ENCODE results near the gene ADCY3. TPM values are rescaled to one million over a fixed set of nuclear protein-coding genes. Genes with fewer than 3 reads are reported as not detected.

ADCY3 gene
- polyA plus RNA-seq, 3 donors: 2.5 to 9.3 (median 3.5) TPM

GRCh38 chr2:24820175-24820513 lies 99.9 kb downstream of the ADCY3 start:
- Histone ChIP-seq H3K4me1 (ENCODE audit: control insufficient read depth in 1 of 2, insufficient read depth in 2 of 2, low read length in 2 of 2) (peaks cover 17 to 21% of the 10 kb centered on the region in 2 donors), H3K79me2 (ENCODE audit: insufficient read depth, low read length) (no peaks in the 10 kb centered on the region), H3K9me3 (replicated peaks in 1 of 2; ENCODE audit: control insufficient read depth in 1 of 2, insufficient read depth in 1 of 2, low read length in 2 of 2) (no peaks in the 10 kb centered on the region), H4K20me1 (ENCODE audit: insufficient read depth, low read length) (no peaks in the 10 kb centered on the region), H2AFZ (ENCODE audit: insufficient read depth, low read depth, low read length, poor library complexity, severe bottlenecking) (no peak overlapping the region), H3K27ac (ENCODE audit: low read depth in 1 of 2, low read length in 2 of 2) (no peak overlapping the region), H3K36me3 (replicated peaks in 1 of 2; ENCODE audit: control insufficient read depth in 1 of 2, insufficient read depth in 2 of 2, low read length in 2 of 2) (peaks cover 39 to 79% of the 10 kb centered on the region in 2 donors), H3K27me3 (ENCODE audit: control insufficient read depth in 2 of 2, insufficient read depth in 2 of 2, low read length in 2 of 2) (no peaks in the 10 kb centered on the region), H3K4me2 (replicated peaks; ENCODE audit: extremely low read depth, low read length, poor library complexity, severe bottlenecking) (no peak overlapping the region), H3K4me3 (replicated peaks in 1 of 3; ENCODE audit: low read depth in 2 of 3, low read length in 3 of 3) (no peak overlapping the region), H3K9ac (ENCODE audit: insufficient read depth, low read length, poor library complexity, severe bottlenecking) (no peak overlapping the region)
- intact Hi-C loops (cut with micrococcal nuclease): no loop called here
- Mint-ChIP-seq H3K36me3 (peaks cover 61 to 89% of the 10 kb centered on the region in 2 donors), H3K27ac (no peak overlapping the region), H3K4me3 (no peak overlapping the region), H3K27me3 (ENCODE audit: low read depth in 3 of 3) (no peaks in the 10 kb centered on the region), H3K9me3 (no peaks in the 10 kb centered on the region), H3K4me1 (peaks cover 23% of the 10 kb centered on the region)
- no peak for TF ChIP-seq CTCF (IDR thresholded peaks at IDR 0.05)
- DNase-seq: no peak
- WGBS (ENCODE audit: insufficient coverage): 100% methylated on average over 2 of the region's 7 CpGs

- peaks cover 39 to 85% of the 10 kb centered on the region in 2 donors for H3K36me3 ChIP-seq (replicated peaks in 1 of 2; ENCODE audit: control insufficient read depth in 1 of 2, insufficient read depth in 2 of 2, low read length in 2 of 2)
- Mint-ChIP-seq H3K27ac (peak overlapping the region in 2 of 7 donors; percentile 57 to 74), H3K27me3 (ENCODE audit: low read depth in 3 of 3) (no peaks in the 10 kb centered on the region), H3K9me3 (no peaks in the 10 kb centered on the region), H3K36me3 (peaks cover 64 to 89% of the 10 kb centered on the region in 2 donors), H3K4me3 (no peak overlapping the region), H3K4me1 (peaks cover 23% of the 10 kb centered on the region)
- no peaks in the 10 kb centered on the region for H3K27me3 ChIP-seq (ENCODE audit: control insufficient read depth in 2 of 2, insufficient read depth in 2 of 2, low read length in 2 of 2)
- no peak overlapping the region for H3K4me2 ChIP-seq (replicated peaks; ENCODE audit: extremely low read depth, low read length, poor library complexity, severe bottlenecking)
- no peak overlapping the region for H3K4me3 ChIP-seq (replicated peaks in 1 of 3; ENCODE audit: low read depth in 2 of 3, low read length in 3 of 3)
- H3K9ac ChIP-seq (ENCODE audit: insufficient read depth, low read length, poor library complexity, severe bottlenecking): no peak overlapping the region
- WGBS (ENCODE audit: insufficient coverage): 94% methylated on average over 8 of the region's 21 CpGs
- H3K79me2 ChIP-seq (ENCODE audit: insufficient read depth, low read length): no peaks in the 10 kb centered on the region
- DNase-seq: no peak
- no peak overlapping the region for H3K27ac ChIP-seq (ENCODE audit: low read depth in 1 of 2, low read length in 2 of 2)
- intact Hi-C loops (cut with micrococcal nuclease): no loop called here
- no peak overlapping the region for H2AFZ ChIP-seq (ENCODE audit: insufficient read depth, low read depth, low read length, poor library complexity, severe bottlenecking)
- peaks cover 17 to 21% of the 10 kb centered on the region in 2 donors for H3K4me1 ChIP-seq (ENCODE audit: control insufficient read depth in 1 of 2, insufficient read depth in 2 of 2, low read length in 2 of 2)
- no peak for TF ChIP-seq CTCF (IDR thresholded peaks at IDR 0.05)
- no peaks in the 10 kb centered on the region for H3K9me3 ChIP-seq (replicated peaks in 1 of 2; ENCODE audit: control insufficient read depth in 1 of 2, insufficient read depth in 1 of 2, low read length in 2 of 2)
- no peaks in the 10 kb centered on the region for H4K20me1 ChIP-seq (ENCODE audit: insufficient read depth, low read length)
Measured at GRCh38 chr2:24819442-24820174, 100.4 kb downstream of the ADCY3 start.
